Glutamatergic neuron (in vitro differentiated cells): ENCODE data around the gene DUS2. TPM values are rescaled to one million over a fixed set of nuclear protein-coding genes. Genes with fewer than 3 reads are reported as not detected.

Experiments used
- DNase-seq: peaks from one replicate; pipeline ENCODE4 v3.0.0; 2022
- H3K27ac Mint-ChIP-seq: one replicate; pipeline ENCODE4 v1.8.0; 2020; ENCODE audit warnings: mild to moderate bottlenecking, mixed read lengths, inconsistent platforms; ENCODE audit not compliant: unreplicated experiment
- H3K27me3 Mint-ChIP-seq: one replicate; pipeline ENCODE4 v1.8.0; 2020; ENCODE audit warnings: mild to moderate bottlenecking, moderate library complexity, mixed read lengths, inconsistent platforms; ENCODE audit not compliant: unreplicated experiment
- H3K36me3 Mint-ChIP-seq: one replicate; pipeline ENCODE4 v1.8.0; 2020; ENCODE audit warnings: mild to moderate bottlenecking, mixed read lengths, inconsistent platforms; ENCODE audit not compliant: unreplicated experiment
- H3K4me1 Mint-ChIP-seq: one replicate; pipeline ENCODE4 v1.8.0; 2020; ENCODE audit warnings: mild to moderate bottlenecking, low read depth, mixed read lengths, inconsistent platforms; ENCODE audit not compliant: unreplicated experiment
- H3K4me3 Mint-ChIP-seq: one replicate; pipeline ENCODE4 v1.8.0; 2020; ENCODE audit warnings: mild to moderate bottlenecking, mixed read lengths, inconsistent platforms; ENCODE audit not compliant: unreplicated experiment
- H3K9me3 Mint-ChIP-seq: one replicate; pipeline ENCODE4 v1.8.0; 2020; ENCODE audit warnings: mild to moderate bottlenecking, moderate library complexity, mixed read lengths, inconsistent platforms; ENCODE audit not compliant: unreplicated experiment
- CTCF ChIP-seq: fragments of 200-600 bp; sonication (generic); IDR thresholded peaks from one replicate; pipeline ENCODE4 v1.5.0; 2021; ENCODE audit not compliant: partially characterized antibody, unreplicated experiment
- total RNA-seq: library from RNA; stranded (reverse); fragmentation: NEBNext Ultra II Directional; extraction: Animal tissue kit (Norgen Biotek cat#: 25700); gene quantifications from one replicate; pipeline ENCODE4 v1.2.1, GENCODE V29; 2021; ENCODE audit not compliant: unreplicated experiment

Gene DUS2
- total RNA-seq, 1 donor from 2014 or later, result 21.0 TPM

GRCh38 chr16:68047987-68048386 is 24.9 kb downstream of the DUS2 start:
- no peak overlapping the region for H3K4me3 Mint-ChIP-seq
- DNase-seq, result no peak
- no peak overlapping the region for H3K27ac Mint-ChIP-seq
- H3K4me1 Mint-ChIP-seq, result no peaks in the 10 kb centered on the region
- H3K27me3 Mint-ChIP-seq, result no peaks in the 10 kb centered on the region
- no peaks in the 10 kb centered on the region for H3K36me3 Mint-ChIP-seq
- no peaks in the 10 kb centered on the region for H3K9me3 Mint-ChIP-seq
- TF ChIP-seq CTCF, result no peak

GRCh38 chr16:68049449-68049848 is 26.4 kb downstream of the DUS2 start:
- Mint-ChIP-seq H3K4me3 (no peak overlapping the region), H3K9me3 (peaks cover 2% of the 10 kb centered on the region), H3K27ac (no peak overlapping the region), H3K36me3 (no peaks in the 10 kb centered on the region), H3K4me1 (peaks cover 2% of the 10 kb centered on the region), H3K27me3 (peaks cover 2% of the 10 kb centered on the region)
- DNase-seq, result no peak
- TF ChIP-seq CTCF, result no peak

- Mint-ChIP-seq H3K36me3 (no peaks in the 10 kb centered on the region), H3K27ac (no peak overlapping the region), H3K27me3 (peaks cover 2% of the 10 kb centered on the region), H3K9me3 (peaks cover 2% of the 10 kb centered on the region), H3K4me3 (no peak overlapping the region), H3K4me1 (peaks cover 2% of the 10 kb centered on the region)
- no peak for DNase-seq
- no peak for TF ChIP-seq CTCF
Measured at GRCh38 chr16:68055395-68055794, 32.3 kb downstream of the DUS2 start.

GRCh38 chr16:68059804-68060203 is 36.7 kb downstream of the DUS2 start:
- peaks cover under 1% of the 10 kb centered on the region for H3K36me3 Mint-ChIP-seq
- DNase-seq, result no peak
- H3K27me3 Mint-ChIP-seq, result no peaks in the 10 kb centered on the region
- H3K9me3 Mint-ChIP-seq, result no peaks in the 10 kb centered on the region
- no peak overlapping the region for H3K27ac Mint-ChIP-seq
- peaks cover 8% of the 10 kb centered on the region for H3K4me1 Mint-ChIP-seq
- TF ChIP-seq CTCF, result no peak
- H3K4me3 Mint-ChIP-seq, result no peak overlapping the region

- TF ChIP-seq CTCF, result no peak
- Mint-ChIP-seq H3K36me3 (peaks cover 5% of the 10 kb centered on the region), H3K9me3 (peaks cover 1% of the 10 kb centered on the region), H3K4me3 (no peak overlapping the region), H3K27me3 (no peaks in the 10 kb centered on the region), H3K27ac (no peak overlapping the region), H3K4me1 (peaks cover 8% of the 10 kb centered on the region)
- DNase-seq, result no peak
Measured at GRCh38 chr16:68061396-68061795, 38.3 kb downstream of the DUS2 start.
